HuH-7.5 (cell line): ENCODE measurements around the gene ST7.

Source experiments
- DNase-seq: peaks from one replicate; pipeline ENCODE4 v3.0.0; 2011; ENCODE audit warnings: low spot score

ST7 gene

GRCh38 chr7:117130262-117130661 lies 177.0 kb downstream of the ST7 start:
- DNase-seq = no peak

GRCh38 chr7:117132321-117133120 lies 179.2 kb downstream of the ST7 start:
- no peak for DNase-seq

- no peak for DNase-seq
These were observed 179.8 kb downstream of the ST7 start for GRCh38 chr7:117133125-117133524.

- DNase-seq = no peak
These were observed 181.1 kb downstream of the ST7 start for GRCh38 chr7:117134411-117134810.

- no peak for DNase-seq
These were observed 181.7 kb downstream of the ST7 start for GRCh38 chr7:117134889-117135552.

GRCh38 chr7:117135553-117135891 lies 182.2 kb downstream of the ST7 start:
- DNase-seq = no peak

GRCh38 chr7:117137868-117138267 lies 184.6 kb downstream of the ST7 start:
- no peak for DNase-seq

GRCh38 chr7:117138495-117138894 lies 185.2 kb downstream of the ST7 start:
- DNase-seq = no peak

GRCh38 chr7:117138981-117139380 lies 185.7 kb downstream of the ST7 start:
- DNase-seq = no peak

- DNase-seq = no peak
These were observed 186.2 kb downstream of the ST7 start for GRCh38 chr7:117139397-117139984.

- no peak for DNase-seq
These were observed 187.6 kb downstream of the ST7 start for GRCh38 chr7:117140921-117141320.

- DNase-seq = no peak
These were observed 189.8 kb downstream of the ST7 start for GRCh38 chr7:117143066-117143465.

GRCh38 chr7:117143580-117143979 lies 190.3 kb downstream of the ST7 start:
- DNase-seq = no peak

GRCh38 chr7:117145333-117145732 lies 192.0 kb downstream of the ST7 start:
- DNase-seq = no peak

GRCh38 chr7:117146059-117146458 lies 192.8 kb downstream of the ST7 start:
- DNase-seq = no peak

GRCh38 chr7:117146511-117146910 lies 193.2 kb downstream of the ST7 start:
- no peak for DNase-seq

- DNase-seq = no peak
These were observed 195.7 kb downstream of the ST7 start for GRCh38 chr7:117148971-117149370.

GRCh38 chr7:117149692-117150091 lies 196.4 kb downstream of the ST7 start:
- no peak for DNase-seq

GRCh38 chr7:117152213-117153007 lies 199.1 kb downstream of the ST7 start:
- no peak for DNase-seq

GRCh38 chr7:117153016-117153545 lies 199.8 kb downstream of the ST7 start:
- DNase-seq = no peak

GRCh38 chr7:117154721-117155120 lies 201.4 kb downstream of the ST7 start:
- no peak for DNase-seq

GRCh38 chr7:117155694-117156093 lies 202.4 kb downstream of the ST7 start:
- DNase-seq = no peak
